Body of pancreas (tissue), 4 donors: ENCODE measurements around the gene ZDHHC13. TPM values are rescaled to one million over a fixed set of nuclear protein-coding genes. Genes with fewer than 3 reads are reported as not detected.
A peak's percentile ranks its signal among the peaks of the same experiment; 100 is the strongest.

Experiments
- ATAC-seq: fragments of 150-250 bp; one replicate; pipeline ENCODE4 v1.9.1; 2016
- DNase-seq, 4 donors: peaks; one replicate each; pipeline ENCODE4 v3.0.0-alpha.2; 2019
- H3K27ac ChIP-seq, 4 donors: fragments of 200-600 bp; sonication (generic); 1 replicate in 3 of 4; 2 replicates in 1 of 4; pipeline versions ENCODE4 v1.5.1 to v1.6.1; 2016 to 2019; ENCODE audit warnings: mild to moderate bottlenecking in 1 of 4, mixed read lengths in 1 of 4, moderate library complexity in 1 of 4
- H3K27me3 ChIP-seq, 2 donors: fragments of 200-600 bp; sonication (generic); one replicate each; pipeline ENCODE4 v1.6.0; 2016; ENCODE audit warnings: mild to moderate bottlenecking in 1 of 2
- H3K36me3 ChIP-seq, 2 donors: fragments of 200-600 bp; sonication (generic); replicated peaks in 1 of 2; 2 replicates each; pipeline ENCODE4 v1.5.1; 2016; ENCODE audit warnings: low read depth in 2 of 2; ENCODE audit not compliant: insufficient read depth in 1 of 2
- H3K4me1 ChIP-seq: fragments of 200-600 bp; sonication (generic); one replicate; pipeline ENCODE4 v1.6.0; 2016
- H3K4me3 ChIP-seq, 2 donors: fragments of 200-600 bp; sonication (generic); 1 replicate in 1 of 2; 2 replicates in 1 of 2; pipeline ENCODE4 v1.5.1; 2016 to 2019
- H3K9me3 ChIP-seq, 3 donors: fragments of 200-600 bp; sonication (generic); 1 replicate in 2 of 3; 2 replicates in 1 of 3; pipeline ENCODE4 v1.5.1; 2016
- CTCF ChIP-seq, 7 experiments: fragments of 450-650 bp in 4 of 7; fragments of 200-600 bp in 3 of 7; sonication (generic) in 3 of 7; IDR thresholded peaks; one replicate each; pipeline ENCODE4 v1.5.1; 2016 to 2019; ENCODE audit warnings: antibody characterized with exemption in 7 of 7
- POLR2A ChIP-seq, 3 donors: fragments of 450-650 bp; IDR thresholded peaks; one replicate each; pipeline ENCODE4 v1.6.1; 2016; ENCODE audit warnings: antibody characterized with exemption in 3 of 3, mild to moderate bottlenecking in 2 of 3
- WGBS, 2 donors: methylation state at CpG; one replicate each; pipeline ENCODE4 v1.1.5; 2017; 5-methylcytosine and 5-hydroxymethylcytosine counted together
- intact Hi-C: fragments of 100-400 bp; cut with DNase I; formaldehyde crosslinking; loops from one replicate; pipeline ENCODE4 v1.15.1; 2023
- total RNA-seq, 2 donors: library from RNA; depleted of rRNA; stranded (reverse); fragments of >200 nt; gene quantifications; one replicate each; pipeline ENCODE4 v1.1.0, GENCODE V29; 2016

Gene ZDHHC13
- total RNA-seq, 2 donors from 2014 or later, result 12.2 to 16.9 TPM

- TF ChIP-seq POLR2A (IDR thresholded peaks at IDR 0.05) (no peak), CTCF (IDR thresholded peaks at IDR 0.05) (no peak)
- Histone ChIP-seq H3K9me3 (no peaks in the 10 kb centered on the region), H3K4me3 (no peak overlapping the region), H3K27ac (no peak overlapping the region), H3K4me1 (peaks cover 12% of the 10 kb centered on the region), H3K36me3 (no peaks in the 10 kb centered on the region), H3K27me3 (no peaks in the 10 kb centered on the region)
- intact Hi-C loops, result no loop called here
- ATAC-seq (peak; percentile 79), DNase-seq (peak; percentile 21 to 52 (median 42))
- 38 to 58% methylated on average over 7 of the region's 7 CpGs for WGBS, 2 donors
Measured at GRCh38 chr11:19191530-19192169, 74.7 kb downstream of the ZDHHC13 start.

GRCh38 chr11:19193916-19194315, 76.9 kb downstream of the ZDHHC13 start:
- H3K36me3 ChIP-seq, result no peaks in the 10 kb centered on the region
- intact Hi-C loops, result no loop called here
- TF ChIP-seq CTCF (IDR thresholded peaks at IDR 0.05) (no peak), POLR2A (IDR thresholded peaks at IDR 0.05) (no peak)
- DNase-seq, result no peak
- H3K27me3 ChIP-seq, result no peaks in the 10 kb centered on the region
- no peak overlapping the region for H3K27ac ChIP-seq
- H3K4me1 ChIP-seq, result peaks cover 12% of the 10 kb centered on the region
- WGBS, 2 donors, result 79 to 82% methylated on average over 2 of the region's 2 CpGs
- H3K4me3 ChIP-seq, result no peak overlapping the region
- no peak for ATAC-seq
- no peaks in the 10 kb centered on the region for H3K9me3 ChIP-seq

- DNase-seq (no peak), ATAC-seq (no peak)
- H3K4me1 ChIP-seq, result peaks cover 12% of the 10 kb centered on the region
- no peaks in the 10 kb centered on the region for H3K27me3 ChIP-seq
- WGBS, 2 donors, result 78 to 88% methylated on average over 4 of the region's 4 CpGs
- H3K36me3 ChIP-seq, result no peaks in the 10 kb centered on the region
- no peak overlapping the region for H3K4me3 ChIP-seq
- no peak for TF ChIP-seq POLR2A (IDR thresholded peaks at IDR 0.05)
- no peak for TF ChIP-seq CTCF (IDR thresholded peaks at IDR 0.05)
- H3K9me3 ChIP-seq, result no peaks in the 10 kb centered on the region
- intact Hi-C loops, result no loop called here
- no peak overlapping the region for H3K27ac ChIP-seq
Measured at GRCh38 chr11:19194620-19195308, 77.8 kb downstream of the ZDHHC13 start.

GRCh38 chr11:19196432-19196831, 79.5 kb downstream of the ZDHHC13 start:
- Histone ChIP-seq H3K4me3 (no peak overlapping the region), H3K27me3 (no peaks in the 10 kb centered on the region), H3K27ac (no peak overlapping the region), H3K36me3 (no peaks in the 10 kb centered on the region), H3K4me1 (peaks cover 8% of the 10 kb centered on the region), H3K9me3 (no peaks in the 10 kb centered on the region)
- no peak for TF ChIP-seq POLR2A (IDR thresholded peaks at IDR 0.05)
- TF ChIP-seq CTCF (IDR thresholded peaks at IDR 0.05), result no peak
- WGBS, 2 donors, result 77 to 80% methylated on average over 6 of the region's 6 CpGs
- ATAC-seq (no peak), DNase-seq (no peak)
- intact Hi-C loops, result no loop called here

- intact Hi-C loops, result no loop called here
- TF ChIP-seq CTCF (IDR thresholded peaks at IDR 0.05), result no peak
- no peak for TF ChIP-seq POLR2A (IDR thresholded peaks at IDR 0.05)
- Histone ChIP-seq H3K4me1 (no peaks in the 10 kb centered on the region), H3K9me3 (no peaks in the 10 kb centered on the region), H3K27ac (no peak overlapping the region), H3K4me3 (no peak overlapping the region), H3K27me3 (no peaks in the 10 kb centered on the region), H3K36me3 (no peaks in the 10 kb centered on the region)
- DNase-seq, result no peak
- WGBS, 2 donors, result 85 to 88% methylated on average over 7 of the region's 7 CpGs
- ATAC-seq, result no peak
Measured at GRCh38 chr11:19199048-19199447, 82.1 kb downstream of the ZDHHC13 start.
